GM23338 (cell line): ENCODE measurements around the gene DMD. TPM values are rescaled to one million over a fixed set of nuclear protein-coding genes. Genes with fewer than 3 reads are reported as not detected.

Experiments used
- ATAC-seq: fragments of 200-7000 bp; cut with Tn5 transposase; 3 replicates; pipeline ENCODE4 v1.9.1; 2020
- DNase-seq: peaks from one replicate; pipeline ENCODE4 v3.0.0-alpha.2; 2015; ENCODE audit warnings: low spot score
- H2AFZ ChIP-seq: fragments of 200-600 bp; sonication (generic); 2 replicates; pipeline ENCODE4 v1.8.0; 2016; ENCODE audit warnings: antibody characterized with exemption, mild to moderate bottlenecking, moderate library complexity
- H3F3A ChIP-seq: fragments of 200-600 bp; sonication (generic); replicated peaks from 2 replicates; pipeline ENCODE4 v1.8.0; 2017; ENCODE audit warnings: antibody characterized with exemption, mixed run types, low read depth
- H3K27ac ChIP-seq: fragments of 200-600 bp; sonication (generic); 2 replicates; pipeline ENCODE4 v1.6.1; 2016; ENCODE audit warnings: low read depth
- H3K27me3 ChIP-seq: fragments of 200-600 bp; sonication (generic); 2 replicates; pipeline ENCODE4 v1.8.0; 2016; ENCODE audit warnings: mild to moderate bottlenecking, mixed run types, moderate library complexity; ENCODE audit not compliant: insufficient read depth
- H3K36me3 ChIP-seq: fragments of 200-600 bp; sonication (generic); 2 replicates; pipeline ENCODE4 v1.8.0; 2016; ENCODE audit warnings: mild to moderate bottlenecking; ENCODE audit not compliant: insufficient read depth
- H3K4me1 ChIP-seq: fragments of 200-600 bp; sonication (generic); 2 replicates; pipeline ENCODE4 v1.8.0; 2016; ENCODE audit warnings: mild to moderate bottlenecking, moderate library complexity; ENCODE audit not compliant: insufficient read depth
- H3K4me2 ChIP-seq: fragments of 200-600 bp; sonication (generic); 2 replicates; pipeline ENCODE4 v1.7.1; 2017; ENCODE audit warnings: mixed run types
- H3K4me3 ChIP-seq: fragments of 200-600 bp; sonication (generic); 2 replicates; pipeline ENCODE4 v1.6.1; 2016; ENCODE audit warnings: mixed run types
- H3K79me2 ChIP-seq: fragments of 200-600 bp; sonication (generic); replicated peaks from 2 replicates; pipeline ENCODE4 v1.8.0; 2017; ENCODE audit warnings: mild to moderate bottlenecking; ENCODE audit not compliant: insufficient read depth
- H3K9me2 ChIP-seq: fragments of 200-600 bp; sonication (generic); 2 replicates; pipeline ENCODE4 v1.8.0; 2017; ENCODE audit not compliant: insufficient read depth
- H4K20me1 ChIP-seq: fragments of 200-600 bp; sonication (generic); replicated peaks from 2 replicates; pipeline ENCODE4 v1.8.0; 2017; ENCODE audit warnings: mild to moderate bottlenecking; ENCODE audit not compliant: insufficient read depth
- H3K27ac Mint-ChIP-seq: 2 replicates; pipeline ENCODE4 v1.8.0; 2020; ENCODE audit warnings: inconsistent platforms, mild to moderate bottlenecking, moderate library complexity, mixed read lengths
- H3K27me3 Mint-ChIP-seq: 3 replicates; pipeline ENCODE4 v1.8.0; 2022; ENCODE audit warnings: low read depth, mild to moderate bottlenecking, moderate library complexity, mixed read lengths, inconsistent platforms; ENCODE audit not compliant: insufficient read depth, poor library complexity
- H3K36me3 Mint-ChIP-seq: 3 replicates; pipeline ENCODE4 v1.8.0; 2021; ENCODE audit warnings: low read depth, mild to moderate bottlenecking, inconsistent platforms, moderate library complexity, mixed read lengths
- H3K4me1 Mint-ChIP-seq: 3 replicates; pipeline ENCODE4 v1.8.0; 2020; ENCODE audit warnings: mild to moderate bottlenecking, inconsistent platforms, mixed read lengths
- H3K4me3 Mint-ChIP-seq: 3 replicates; pipeline ENCODE4 v1.8.0; 2021; ENCODE audit warnings: moderate library complexity, mild to moderate bottlenecking, inconsistent platforms, mixed read lengths
- H3K9me3 Mint-ChIP-seq: 3 replicates; pipeline ENCODE4 v1.8.0; 2020; ENCODE audit warnings: moderate library complexity, mild to moderate bottlenecking, inconsistent platforms, mixed read lengths
- CREB1 ChIP-seq: fragments of 250-450 bp; sonication (Bioruptor Pico); IDR thresholded peaks from 2 replicates; pipeline ENCODE4 v1.5.0; 2020; ENCODE audit warnings: low read depth, mild to moderate bottlenecking, moderate library complexity
- ETS1 ChIP-seq: IDR thresholded peaks from 2 replicates; pipeline ENCODE4 v1.6.1; 2016; ENCODE audit warnings: antibody characterized with exemption
- EZH2 ChIP-seq: fragments of 200-600 bp; sonication (generic); IDR thresholded peaks from one replicate; pipeline ENCODE4 v1.8.0; 2017; ENCODE audit warnings: antibody characterized with exemption, mild to moderate bottlenecking, low read depth; ENCODE audit not compliant: unreplicated experiment
- EZH2phosphoT487 ChIP-seq: fragments of 200-600 bp; sonication (generic); IDR thresholded peaks from one replicate; pipeline ENCODE4 v1.8.1; 2018; ENCODE audit warnings: antibody characterized with exemption; ENCODE audit not compliant: unreplicated experiment
- JUNB ChIP-seq: IDR thresholded peaks from one replicate; pipeline ENCODE4 v1.6.1; 2016; ENCODE audit warnings: antibody characterized with exemption; ENCODE audit not compliant: unreplicated experiment
- NANOG ChIP-seq: IDR thresholded peaks from 2 replicates; pipeline ENCODE4 v1.6.1; 2016; ENCODE audit warnings: antibody characterized with exemption, borderline replicate concordance
- POLR2AphosphoS5 ChIP-seq: IDR thresholded peaks from 2 replicates; pipeline ENCODE4 v1.6.1; 2016; ENCODE audit warnings: antibody characterized with exemption, low read depth
- ZNF114 ChIP-seq: fragments of 250-450 bp; sonication (Bioruptor Pico); IDR thresholded peaks from 2 replicates; pipeline ENCODE4 v1.5.0; 2020; ENCODE audit warnings: mild to moderate bottlenecking, moderate library complexity
- ZNF331 ChIP-seq: fragments of 250-450 bp; sonication (Bioruptor Pico); IDR thresholded peaks from 2 replicates; pipeline ENCODE4 v1.5.0; 2020; ENCODE audit warnings: low read depth, mild to moderate bottlenecking, moderate library complexity
- polyA plus RNA-seq: library from polyadenylated mRNA; unstranded; fragments of >200 nt; fragmentation: Nextera tagmentation; extraction: Ambion mirVana; gene quantifications from 2 replicates; pipeline ENCODE4 v1.2.1, GENCODE V29; 2016
- total RNA-seq: library from RNA; depleted of rRNA; stranded (reverse); fragments of >200 nt; shearing (Covaris generic); gene quantifications from 2 replicates; pipeline ENCODE4 v1.2.3, GENCODE V29; 2014
- TF ChIP-seq, protein P1 (sequence below): IDR thresholded peaks from one replicate; pipeline ENCODE4 v1.6.1; 2018; ENCODE audit warnings: antibody characterized with exemption; ENCODE audit not compliant: unreplicated experiment
- TF ChIP-seq, protein P2 (sequence below), 2 experiments: fragments of 200-600 bp in 1 of 2; sonication (generic) in 1 of 2; conservative IDR thresholded peaks; 2 replicates each; pipeline versions ENCODE4 v1.5.1 to v1.6.1; 2016 to 2017; ENCODE audit warnings: antibody characterized with exemption in 2 of 2, low read depth in 2 of 2, mild to moderate bottlenecking in 2 of 2, moderate library complexity in 1 of 2

The DMD gene
- total and polyA plus RNA-seq, 2 experiments from 2014 or later: 4.5 to 7.6 TPM

DNA sequence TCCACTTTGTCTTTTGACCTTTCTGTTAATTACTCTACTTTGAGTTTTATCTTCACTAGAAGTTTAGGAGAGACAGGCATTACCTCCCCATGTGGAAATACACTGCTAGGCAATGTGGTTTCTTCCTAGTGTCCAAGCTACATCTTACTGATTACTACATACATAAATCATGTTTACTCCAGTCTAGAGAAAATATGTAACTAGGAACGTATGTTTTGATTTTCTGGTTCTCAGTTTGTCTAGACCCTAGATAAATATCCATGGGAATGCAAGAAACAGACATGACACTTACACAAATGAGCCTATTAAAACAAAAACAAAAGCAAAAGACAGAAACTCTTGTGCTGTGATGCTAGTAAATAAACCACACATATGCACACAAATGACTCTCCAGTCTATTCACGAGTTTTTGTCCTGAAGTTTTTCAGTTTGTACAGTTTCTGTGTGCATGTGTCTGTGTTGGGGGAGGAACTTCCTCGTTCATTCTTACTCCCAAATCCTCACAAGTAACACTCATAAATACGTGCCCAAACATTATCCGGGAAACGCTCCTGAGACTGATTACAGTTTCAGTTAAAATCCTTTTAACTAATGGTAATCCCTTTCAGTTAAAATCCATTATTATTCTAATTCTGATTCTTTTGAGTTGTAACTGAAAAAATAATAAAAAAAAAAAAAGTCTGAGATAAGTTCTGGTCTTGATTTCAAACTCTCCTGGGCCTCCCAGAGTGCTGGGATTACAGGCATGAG lies 1856.0 kb downstream of the DMD start:
- Mint-ChIP-seq H3K4me1 (peaks cover 12% of the 10 kb centered on the region), H3K4me3 (no peak overlapping the region), H3K9me3 (no peaks in the 10 kb centered on the region), H3K27me3 (peaks cover 1% of the 10 kb centered on the region), H3K36me3 (no peaks in the 10 kb centered on the region), H3K27ac (no peak overlapping the region)
- ATAC-seq: no peak
- H3K79me2 ChIP-seq: no peaks in the 10 kb centered on the region
- no peaks in the 10 kb centered on the region for H4K20me1 ChIP-seq
- no peak overlapping the region for H2AFZ ChIP-seq
- H3K4me3 ChIP-seq: no peak overlapping the region
- H3K27me3 ChIP-seq: no peaks in the 10 kb centered on the region
- H3K36me3 ChIP-seq: no peaks in the 10 kb centered on the region
- no peak for TF ChIP-seq EZH2phosphoT487
- TF ChIP-seq ETS1: no peak
- no peak for TF ChIP-seq CREB1 (CRISPR knock-in tag)
- TF ChIP-seq NANOG: no peak
- H3K4me2 ChIP-seq: no peak overlapping the region
- DNase-seq: no peak
- H3K9me2 ChIP-seq: no peaks in the 10 kb centered on the region
- no peak overlapping the region for H3K27ac ChIP-seq
- no peaks in the 10 kb centered on the region; the same call in 1 of the 2 replicates for H3K4me1 ChIP-seq
- H3F3A ChIP-seq: no peaks in the 10 kb centered on the region

- Mint-ChIP-seq H3K4me3 (no peak overlapping the region), H3K36me3 (no peaks in the 10 kb centered on the region), H3K27ac (no peak overlapping the region), H3K27me3 (peaks cover 1% of the 10 kb centered on the region), H3K4me1 (peaks cover 12% of the 10 kb centered on the region), H3K9me3 (no peaks in the 10 kb centered on the region)
- Histone ChIP-seq H3K27ac (no peak overlapping the region), H3K4me3 (no peak overlapping the region), H3K4me1 (no peaks in the 10 kb centered on the region; the same call in 1 of the 2 replicates), H3K27me3 (no peaks in the 10 kb centered on the region), H3K79me2 (no peaks in the 10 kb centered on the region), H3K36me3 (no peaks in the 10 kb centered on the region), H3F3A (no peaks in the 10 kb centered on the region), H3K9me2 (no peaks in the 10 kb centered on the region), H2AFZ (no peak overlapping the region), H3K4me2 (no peak overlapping the region), H4K20me1 (no peaks in the 10 kb centered on the region)
- DNase-seq: no peak
- ATAC-seq: no peak
- TF ChIP-seq JUNB (no peak), POLR2AphosphoS5 (no peak), EZH2 (no peak), ZNF331 (CRISPR knock-in tag) (no peak), ZNF114 (CRISPR knock-in tag) (no peak), ETS1 (no peak)
- TF ChIP-seq, protein P1, sequence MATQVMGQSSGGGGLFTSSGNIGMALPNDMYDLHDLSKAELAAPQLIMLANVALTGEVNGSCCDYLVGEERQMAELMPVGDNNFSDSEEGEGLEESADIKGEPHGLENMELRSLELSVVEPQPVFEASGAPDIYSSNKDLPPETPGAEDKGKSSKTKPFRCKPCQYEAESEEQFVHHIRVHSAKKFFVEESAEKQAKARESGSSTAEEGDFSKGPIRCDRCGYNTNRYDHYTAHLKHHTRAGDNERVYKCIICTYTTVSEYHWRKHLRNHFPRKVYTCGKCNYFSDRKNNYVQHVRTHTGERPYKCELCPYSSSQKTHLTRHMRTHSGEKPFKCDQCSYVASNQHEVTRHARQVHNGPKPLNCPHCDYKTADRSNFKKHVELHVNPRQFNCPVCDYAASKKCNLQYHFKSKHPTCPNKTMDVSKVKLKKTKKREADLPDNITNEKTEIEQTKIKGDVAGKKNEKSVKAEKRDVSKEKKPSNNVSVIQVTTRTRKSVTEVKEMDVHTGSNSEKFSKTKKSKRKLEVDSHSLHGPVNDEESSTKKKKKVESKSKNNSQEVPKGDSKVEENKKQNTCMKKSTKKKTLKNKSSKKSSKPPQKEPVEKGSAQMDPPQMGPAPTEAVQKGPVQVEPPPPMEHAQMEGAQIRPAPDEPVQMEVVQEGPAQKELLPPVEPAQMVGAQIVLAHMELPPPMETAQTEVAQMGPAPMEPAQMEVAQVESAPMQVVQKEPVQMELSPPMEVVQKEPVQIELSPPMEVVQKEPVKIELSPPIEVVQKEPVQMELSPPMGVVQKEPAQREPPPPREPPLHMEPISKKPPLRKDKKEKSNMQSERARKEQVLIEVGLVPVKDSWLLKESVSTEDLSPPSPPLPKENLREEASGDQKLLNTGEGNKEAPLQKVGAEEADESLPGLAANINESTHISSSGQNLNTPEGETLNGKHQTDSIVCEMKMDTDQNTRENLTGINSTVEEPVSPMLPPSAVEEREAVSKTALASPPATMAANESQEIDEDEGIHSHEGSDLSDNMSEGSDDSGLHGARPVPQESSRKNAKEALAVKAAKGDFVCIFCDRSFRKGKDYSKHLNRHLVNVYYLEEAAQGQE: no peak
- TF ChIP-seq, protein P2, sequence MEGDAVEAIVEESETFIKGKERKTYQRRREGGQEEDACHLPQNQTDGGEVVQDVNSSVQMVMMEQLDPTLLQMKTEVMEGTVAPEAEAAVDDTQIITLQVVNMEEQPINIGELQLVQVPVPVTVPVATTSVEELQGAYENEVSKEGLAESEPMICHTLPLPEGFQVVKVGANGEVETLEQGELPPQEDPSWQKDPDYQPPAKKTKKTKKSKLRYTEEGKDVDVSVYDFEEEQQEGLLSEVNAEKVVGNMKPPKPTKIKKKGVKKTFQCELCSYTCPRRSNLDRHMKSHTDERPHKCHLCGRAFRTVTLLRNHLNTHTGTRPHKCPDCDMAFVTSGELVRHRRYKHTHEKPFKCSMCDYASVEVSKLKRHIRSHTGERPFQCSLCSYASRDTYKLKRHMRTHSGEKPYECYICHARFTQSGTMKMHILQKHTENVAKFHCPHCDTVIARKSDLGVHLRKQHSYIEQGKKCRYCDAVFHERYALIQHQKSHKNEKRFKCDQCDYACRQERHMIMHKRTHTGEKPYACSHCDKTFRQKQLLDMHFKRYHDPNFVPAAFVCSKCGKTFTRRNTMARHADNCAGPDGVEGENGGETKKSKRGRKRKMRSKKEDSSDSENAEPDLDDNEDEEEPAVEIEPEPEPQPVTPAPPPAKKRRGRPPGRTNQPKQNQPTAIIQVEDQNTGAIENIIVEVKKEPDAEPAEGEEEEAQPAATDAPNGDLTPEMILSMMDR (conservative IDR thresholded peaks at IDR 0.05; ENCODE audit: low read depth in 2 of 2): no peak
These were observed 1858.3 kb downstream of the DMD start for GRCh38 chrX:31353095-31353494.
